ENCODE data around the gene DHRS7B. TPM values are rescaled to one million over a fixed set of nuclear protein-coding genes. Genes with fewer than 3 reads are reported as not detected.

DHRS7B gene
- polyA plus RNA-seq, 1 donor from 2014 or later: 35.8 TPM

- Histone ChIP-seq H2AFZ (ENCODE audit: low read depth, low read length) (no peak overlapping the region), H3K9me2 (ENCODE audit: insufficient read depth, low read length) (no peaks in the 10 kb centered on the region), H3K4me3 (ENCODE audit: low read length) (no peak overlapping the region), H3K27me3 (ENCODE audit: insufficient read depth, low read depth, low read length) (no peaks in the 10 kb centered on the region), H3K36me3 (ENCODE audit: insufficient read depth, low read length) (no peaks in the 10 kb centered on the region), H4K20me1 (ENCODE audit: insufficient read depth) (no peaks in the 10 kb centered on the region), H3K79me2 (replicated peaks; ENCODE audit: insufficient read depth, low read length) (no peaks in the 10 kb centered on the region), H3K27ac (ENCODE audit: low read length) (no peak overlapping the region), H3K4me2 (ENCODE audit: low read length) (no peak overlapping the region), H3K9ac (ENCODE audit: low read length) (no peak overlapping the region), H3F3A (ENCODE audit: insufficient read depth, low read length, poor library complexity, severe bottlenecking) (no peaks in the 10 kb centered on the region), H3K9me3 (ENCODE audit: low read length) (no peaks in the 10 kb centered on the region)
- TF ChIP-seq MXI1 (conservative IDR thresholded peaks at IDR 0.05; ENCODE audit: poor library complexity, severe bottlenecking) (no peak), POLR2AphosphoS5 (IDR thresholded peaks at IDR 0.05) (no peak), TAF1 (IDR thresholded peaks at IDR 0.05; ENCODE audit: low read depth) (no peak), EZH2 (IDR thresholded peaks at IDR 0.05; ENCODE audit: borderline replicate concordance, insufficient read depth, low read length, poor library complexity, severe bottlenecking) (no peak), RAD21 (conservative IDR thresholded peaks at IDR 0.05) (no peak)
- TF ChIP-seq, protein P1, sequence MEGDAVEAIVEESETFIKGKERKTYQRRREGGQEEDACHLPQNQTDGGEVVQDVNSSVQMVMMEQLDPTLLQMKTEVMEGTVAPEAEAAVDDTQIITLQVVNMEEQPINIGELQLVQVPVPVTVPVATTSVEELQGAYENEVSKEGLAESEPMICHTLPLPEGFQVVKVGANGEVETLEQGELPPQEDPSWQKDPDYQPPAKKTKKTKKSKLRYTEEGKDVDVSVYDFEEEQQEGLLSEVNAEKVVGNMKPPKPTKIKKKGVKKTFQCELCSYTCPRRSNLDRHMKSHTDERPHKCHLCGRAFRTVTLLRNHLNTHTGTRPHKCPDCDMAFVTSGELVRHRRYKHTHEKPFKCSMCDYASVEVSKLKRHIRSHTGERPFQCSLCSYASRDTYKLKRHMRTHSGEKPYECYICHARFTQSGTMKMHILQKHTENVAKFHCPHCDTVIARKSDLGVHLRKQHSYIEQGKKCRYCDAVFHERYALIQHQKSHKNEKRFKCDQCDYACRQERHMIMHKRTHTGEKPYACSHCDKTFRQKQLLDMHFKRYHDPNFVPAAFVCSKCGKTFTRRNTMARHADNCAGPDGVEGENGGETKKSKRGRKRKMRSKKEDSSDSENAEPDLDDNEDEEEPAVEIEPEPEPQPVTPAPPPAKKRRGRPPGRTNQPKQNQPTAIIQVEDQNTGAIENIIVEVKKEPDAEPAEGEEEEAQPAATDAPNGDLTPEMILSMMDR (IDR thresholded peaks at IDR 0.05; ENCODE audit: poor library complexity, severe bottlenecking): no peak
These were observed 26.0 kb downstream of the DHRS7B start for GRCh38 chr17:21152731-21153130.

GRCh38 chr17:21157586-21158370 is 31.0 kb downstream of the DHRS7B start:
- no peaks in the 10 kb centered on the region for H3K79me2 ChIP-seq (replicated peaks; ENCODE audit: insufficient read depth, low read length)
- H3F3A ChIP-seq (ENCODE audit: insufficient read depth, low read length, poor library complexity, severe bottlenecking): no peaks in the 10 kb centered on the region
- no peaks in the 10 kb centered on the region for H3K9me2 ChIP-seq (ENCODE audit: insufficient read depth, low read length)
- H3K9ac ChIP-seq (ENCODE audit: low read length): no peak overlapping the region
- no peak for TF ChIP-seq EP300 (conservative IDR thresholded peaks at IDR 0.05; ENCODE audit: poor library complexity, severe bottlenecking)
- no peak overlapping the region for H2AFZ ChIP-seq (ENCODE audit: low read depth, low read length)
- H3K9me3 ChIP-seq (ENCODE audit: low read length): no peaks in the 10 kb centered on the region
- no peak overlapping the region for H3K27ac ChIP-seq (ENCODE audit: low read length)
- H4K20me1 ChIP-seq (ENCODE audit: insufficient read depth): no peaks in the 10 kb centered on the region
- no peaks in the 10 kb centered on the region for H3K27me3 ChIP-seq (ENCODE audit: insufficient read depth, low read depth, low read length)
- H3K4me2 ChIP-seq (ENCODE audit: low read length): no peak overlapping the region
- no peaks in the 10 kb centered on the region for H3K36me3 ChIP-seq (ENCODE audit: insufficient read depth, low read length)
- no peak overlapping the region for H3K4me3 ChIP-seq (ENCODE audit: low read length)

GRCh38 chr17:21160401-21160800 is 33.6 kb downstream of the DHRS7B start:
- no peaks in the 10 kb centered on the region for H3K36me3 ChIP-seq (ENCODE audit: insufficient read depth, low read length)
- no peaks in the 10 kb centered on the region for H3K27me3 ChIP-seq (ENCODE audit: insufficient read depth, low read depth, low read length)
- no peak overlapping the region for H2AFZ ChIP-seq (ENCODE audit: low read depth, low read length)
- no peak overlapping the region for H3K9ac ChIP-seq (ENCODE audit: low read length)
- H3K27ac ChIP-seq (ENCODE audit: low read length): no peak overlapping the region
- H3K9me2 ChIP-seq (ENCODE audit: insufficient read depth, low read length): no peaks in the 10 kb centered on the region
- H3K4me2 ChIP-seq (ENCODE audit: low read length): no peak overlapping the region
- H3F3A ChIP-seq (ENCODE audit: insufficient read depth, low read length, poor library complexity, severe bottlenecking): no peaks in the 10 kb centered on the region
- no peaks in the 10 kb centered on the region for H3K9me3 ChIP-seq (ENCODE audit: low read length)
- H3K79me2 ChIP-seq (replicated peaks; ENCODE audit: insufficient read depth, low read length): no peaks in the 10 kb centered on the region
- H4K20me1 ChIP-seq (ENCODE audit: insufficient read depth): no peaks in the 10 kb centered on the region
- TF ChIP-seq, protein P1 (IDR thresholded peaks at IDR 0.05; ENCODE audit: poor library complexity, severe bottlenecking): no peak
- no peak for TF ChIP-seq EP300 (conservative IDR thresholded peaks at IDR 0.05; ENCODE audit: poor library complexity, severe bottlenecking)
- TF ChIP-seq POLR2AphosphoS5 (IDR thresholded peaks at IDR 0.05): no peak
- no peak for TF ChIP-seq EZH2 (IDR thresholded peaks at IDR 0.05; ENCODE audit: borderline replicate concordance, insufficient read depth, low read length, poor library complexity, severe bottlenecking)
- no peak overlapping the region for H3K4me3 ChIP-seq (ENCODE audit: low read length)
